Activated T-cell treated with anti-CD3 and anti-CD28 coated beads for 1 hour (primary cell): ENCODE measurements around the gene ZNF534.
"Not testable (repeated sequence)": the region's sequence is repeated elsewhere in the genome, so short reads cannot be mapped to it uniquely, and the experiment has no call there.

Experiments used
- DNase-seq: peaks from one replicate; pipeline ENCODE4 v3.0.0-alpha.2; 2020; ENCODE audit warnings: low read depth

Gene ZNF534

DNA sequence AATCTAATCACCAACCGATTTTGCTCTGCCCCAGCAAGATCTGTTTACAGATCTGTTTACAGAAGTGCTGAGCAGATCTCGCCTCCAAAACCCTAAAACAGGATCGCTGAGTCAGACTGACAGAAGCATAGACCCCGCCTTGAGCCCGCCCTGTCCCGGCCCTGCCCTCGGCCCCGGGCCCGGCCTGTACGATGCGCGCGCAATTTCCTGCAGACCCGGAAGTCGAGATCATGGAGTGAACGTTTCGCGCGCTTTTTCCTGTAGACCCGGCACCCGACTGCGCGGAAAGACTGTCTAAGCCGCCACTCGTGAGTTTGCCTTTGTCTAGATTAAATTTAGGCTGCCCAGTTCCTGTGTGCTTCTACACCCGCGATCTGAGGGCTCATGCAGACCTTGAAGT is at the start of gene ZNF534:
ZNF534 (plus strand) TSS at position 212 of the 400 bp plus-strand sequence. CDS start 2,327 bp downstream, outside the sequence.
- no peak for DNase-seq

DNA sequence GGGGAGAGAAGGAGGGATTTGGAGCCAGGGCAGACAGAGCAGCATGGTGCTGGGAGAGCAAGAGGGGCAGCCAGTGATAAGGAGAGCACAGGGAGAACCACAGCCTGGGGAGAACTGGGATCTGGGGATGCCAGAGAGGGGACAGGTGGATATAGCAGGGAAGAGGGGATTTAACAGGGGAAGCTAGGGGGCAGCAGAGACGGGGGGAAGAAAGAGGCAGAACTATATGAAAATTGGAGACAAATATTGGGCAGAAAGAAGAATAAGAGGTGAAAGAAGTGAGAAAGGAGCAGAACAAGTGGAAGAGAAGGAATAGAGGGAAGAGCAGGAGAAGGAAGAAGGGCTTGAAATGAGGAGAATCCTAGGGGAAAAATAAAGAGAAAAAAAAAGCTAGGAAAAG is 37.8 kb upstream of the ZNF534 start:
- DNase-seq = no peak

DNA sequence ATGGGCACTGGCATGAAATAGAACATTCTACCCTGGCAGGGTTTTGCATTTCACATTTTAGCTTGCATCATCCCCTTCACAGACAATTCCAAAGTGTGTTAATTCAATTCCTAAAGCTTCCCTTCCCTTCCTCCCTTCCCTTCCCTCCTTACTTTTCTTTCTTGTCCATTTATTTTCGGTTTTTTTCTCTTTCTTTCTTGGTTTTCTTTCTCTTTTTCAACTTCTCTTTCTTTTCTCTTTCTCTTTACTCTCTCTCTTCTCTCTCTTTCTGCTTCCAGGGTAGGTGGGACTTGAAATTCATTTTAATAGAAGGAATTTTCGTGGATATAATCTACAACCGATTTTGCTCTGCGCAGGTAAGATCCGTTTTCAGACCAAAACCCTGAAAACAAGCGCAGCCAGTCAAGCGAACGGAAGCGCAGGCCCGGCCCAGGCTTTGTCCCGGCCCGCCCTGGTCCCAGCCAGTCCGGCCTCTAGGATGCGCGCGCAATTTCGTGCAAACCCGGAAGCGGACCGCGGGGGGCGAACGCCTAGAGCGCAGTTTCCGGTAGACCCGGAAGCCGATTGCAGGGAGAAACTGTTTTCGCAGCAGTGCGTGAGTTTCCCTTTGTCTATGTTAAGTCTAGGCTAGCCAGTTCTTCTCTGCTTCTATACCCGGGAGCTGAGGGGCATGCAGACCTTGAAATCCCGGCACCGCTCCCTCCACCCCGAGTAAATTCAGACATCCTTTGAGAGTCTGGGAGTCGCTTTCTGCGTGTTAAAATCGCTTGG is 31.5 kb upstream of the ZNF534 start, which contains the start of gene ZNF528:
ZNF528 (plus strand) TSS at position 540 of the 771 bp plus-strand sequence. CDS start 4,165 bp downstream, outside the sequence.
- peak; percentile 96 for DNase-seq

DNA sequence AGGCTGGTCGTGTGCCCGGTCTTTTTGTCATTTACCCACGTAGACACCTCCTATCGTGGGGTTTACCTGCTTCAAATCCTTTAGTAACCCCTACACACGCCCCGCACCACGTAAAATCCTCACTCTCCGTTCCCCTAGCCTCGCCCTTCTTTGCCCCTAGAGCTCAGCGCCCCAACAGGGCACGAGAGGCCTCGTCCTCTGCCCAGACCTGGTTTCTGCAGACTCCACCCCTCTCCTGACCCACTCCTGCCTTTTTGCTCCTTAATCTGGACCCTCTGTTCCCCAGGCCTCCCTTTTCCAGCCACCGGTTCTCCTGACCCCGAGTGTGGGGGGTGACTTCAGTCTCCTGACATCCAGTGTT is 30.9 kb upstream of the ZNF534 start:
- DNase-seq = no peak

DNA sequence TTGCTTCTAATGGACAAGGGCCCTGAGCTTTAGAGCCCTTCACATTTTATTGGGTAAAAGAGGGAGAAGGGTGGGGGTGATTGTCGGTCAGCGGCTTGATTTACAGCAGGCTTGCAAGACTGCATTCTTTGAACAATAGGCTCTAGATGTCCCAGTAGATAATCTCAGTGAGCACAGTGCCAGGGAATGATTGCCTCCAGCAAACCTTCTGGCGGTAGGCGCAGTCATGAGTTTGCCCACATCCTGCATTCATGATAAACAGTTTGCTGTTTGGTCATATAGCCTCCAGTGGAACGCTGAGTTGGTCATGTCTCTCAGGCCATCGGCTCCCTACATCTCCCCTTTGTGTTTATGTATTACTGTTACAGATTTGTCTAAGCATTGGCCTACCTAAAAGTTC is 18.7 kb upstream of the ZNF534 start:
- no peak for DNase-seq

DNA sequence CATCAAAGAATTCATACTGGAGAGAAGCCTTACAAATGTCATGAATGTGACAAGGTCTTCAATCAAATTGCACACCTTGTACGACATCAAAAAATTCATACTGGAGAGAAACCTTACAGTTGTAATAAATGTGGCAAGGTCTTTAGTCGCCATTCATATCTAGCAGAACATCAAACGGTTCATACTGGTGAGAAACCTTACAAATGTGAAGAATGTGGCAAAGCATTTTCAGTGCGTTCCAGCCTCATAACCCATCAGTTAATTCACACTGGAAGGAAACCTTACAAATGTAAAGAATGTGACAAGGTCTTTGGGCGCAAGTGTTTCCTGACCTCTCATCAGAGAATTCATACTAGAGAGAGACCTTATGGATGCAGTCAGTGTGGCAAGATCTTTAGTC is 13.2 kb upstream of the ZNF534 start:
- DNase-seq = no peak

DNA sequence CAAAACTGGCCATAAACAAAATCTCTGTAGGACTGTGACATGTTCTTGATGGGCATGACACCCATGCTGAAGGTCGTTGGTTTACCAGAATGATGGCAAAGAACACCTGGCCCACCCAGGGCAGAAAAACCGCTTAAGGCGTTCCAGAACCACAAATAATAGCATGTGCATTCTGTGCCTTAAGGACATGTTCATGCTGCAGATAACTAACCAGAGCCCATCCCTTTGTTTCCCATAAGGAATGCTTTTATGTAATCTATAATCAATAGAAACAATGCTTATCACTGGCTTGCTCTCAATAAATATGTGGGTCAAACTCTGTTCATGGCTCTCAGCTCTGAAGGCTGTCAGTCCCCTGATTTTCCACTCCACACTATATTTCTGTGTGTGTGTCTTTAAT is 13.2 kb downstream of the ZNF534 start:
- DNase-seq = no peak

DNA sequence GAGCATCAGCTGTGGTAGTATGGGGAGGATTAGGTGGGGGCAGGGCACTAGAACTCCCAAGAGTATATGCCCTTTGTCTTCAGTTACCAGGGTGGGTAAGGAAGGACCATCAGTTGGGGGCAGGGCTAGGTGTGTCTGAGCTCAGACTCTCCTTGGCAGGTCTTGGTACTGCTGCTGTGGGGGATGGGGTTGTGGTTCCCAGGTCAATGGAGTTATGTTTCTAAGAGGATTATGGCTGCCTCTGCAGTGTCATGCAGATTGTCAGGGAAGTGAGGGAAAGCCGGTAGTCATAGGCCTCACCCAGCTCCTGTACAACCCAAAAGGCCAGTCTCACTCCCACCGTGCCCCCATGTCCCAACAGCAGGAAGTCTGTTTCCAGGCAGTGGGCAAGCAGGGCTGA is 15.6 kb downstream of the ZNF534 start:
- DNase-seq = no peak

DNA sequence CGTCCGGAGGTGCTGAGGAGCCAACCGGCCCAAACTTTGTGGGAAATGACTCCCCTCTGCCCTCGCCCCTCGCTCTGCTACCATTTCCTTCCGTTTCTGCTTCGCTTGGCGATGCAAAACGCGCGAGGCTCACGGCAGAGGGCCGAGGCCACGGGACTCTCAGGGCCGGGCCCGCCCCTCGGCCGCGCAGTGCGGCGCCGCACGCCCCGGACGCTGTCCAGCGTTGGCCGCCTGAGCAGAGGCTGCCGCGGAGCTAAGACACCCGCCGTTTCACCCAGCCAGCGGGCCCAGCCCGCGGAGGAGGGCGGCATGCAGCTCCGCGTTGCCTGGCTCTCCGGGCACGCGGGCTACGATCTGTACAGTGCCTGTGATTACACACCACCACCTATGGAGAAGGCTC is 22.3 kb downstream of the ZNF534 start:
- DNase-seq = no peak

DNA sequence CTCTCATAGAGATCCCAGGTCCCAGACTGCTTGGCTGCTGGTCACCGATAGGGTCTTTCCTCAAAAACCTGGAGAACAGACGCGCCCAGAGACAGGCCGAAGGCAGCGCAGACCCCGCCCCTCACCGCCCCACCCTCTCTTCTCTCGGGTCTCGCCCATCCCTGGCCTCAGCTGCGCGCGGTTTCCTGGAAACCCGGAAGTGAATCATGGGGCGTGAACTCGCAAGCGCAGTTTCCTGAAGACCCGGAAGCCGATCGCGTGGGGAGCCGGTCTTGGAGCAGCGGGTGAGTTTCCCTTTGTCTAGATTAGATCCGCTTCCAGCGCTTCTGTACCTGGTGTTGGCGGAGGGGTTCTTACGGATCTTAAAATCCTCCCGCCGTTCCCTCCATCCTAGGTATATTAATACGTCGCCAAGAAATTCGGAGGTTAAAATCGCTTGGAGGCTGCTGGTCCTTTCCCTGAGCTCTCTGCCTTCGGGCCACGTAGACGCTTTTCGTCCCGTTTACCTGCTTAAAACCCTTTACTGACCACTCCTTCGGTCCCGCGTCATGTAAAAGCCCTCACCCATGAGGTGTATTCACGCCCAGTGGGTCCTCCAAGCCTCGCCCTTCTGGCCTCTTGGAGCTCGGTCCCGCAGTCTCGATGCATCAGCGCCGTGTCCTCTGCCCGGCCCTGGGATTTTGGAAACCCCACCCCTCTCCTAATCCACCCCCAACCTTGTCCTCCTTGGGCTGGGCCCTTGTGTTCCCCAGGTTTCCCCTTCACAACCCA is 24.6 kb downstream of the ZNF534 start, which contains the start of gene ZNF578:
ZNF578 (plus strand) TSS at position 230 of the 771 bp plus-strand sequence. CDS start 48,293 bp downstream, outside the sequence.
- DNase-seq = peak; percentile 36

DNA sequence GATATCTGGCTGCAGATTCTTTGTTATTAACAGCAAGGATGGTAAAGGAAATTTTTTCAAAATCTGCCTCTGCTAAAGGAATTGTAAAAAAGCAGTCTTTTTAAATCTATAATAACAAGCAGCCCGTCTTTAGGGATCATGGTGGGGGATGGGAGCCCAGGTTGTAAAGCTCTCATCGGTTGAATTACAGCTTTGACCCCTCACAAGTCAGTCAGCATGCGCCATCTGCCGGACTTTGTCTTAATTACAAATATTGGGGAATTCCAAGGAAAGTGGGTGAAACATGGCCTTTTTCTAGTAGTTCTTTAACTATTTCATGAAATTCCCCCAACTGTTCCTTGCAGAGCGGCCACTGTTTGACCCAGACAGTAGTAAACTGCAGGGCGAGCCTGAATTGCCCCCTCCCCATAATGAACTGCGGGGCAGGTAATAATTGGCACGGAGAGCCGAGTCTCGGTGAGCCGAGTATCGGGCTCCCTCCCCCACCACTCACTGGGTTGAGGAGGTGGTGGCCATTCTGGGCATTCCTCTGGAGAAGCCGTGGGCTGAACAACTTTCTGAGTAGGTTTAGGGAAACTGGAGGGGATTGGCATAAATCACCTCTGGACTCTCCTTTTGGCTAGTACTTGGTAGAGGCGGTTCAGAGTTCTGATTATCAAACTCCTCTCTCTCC is 36.0 kb downstream of the ZNF534 start:
- DNase-seq = no peak

DNA sequence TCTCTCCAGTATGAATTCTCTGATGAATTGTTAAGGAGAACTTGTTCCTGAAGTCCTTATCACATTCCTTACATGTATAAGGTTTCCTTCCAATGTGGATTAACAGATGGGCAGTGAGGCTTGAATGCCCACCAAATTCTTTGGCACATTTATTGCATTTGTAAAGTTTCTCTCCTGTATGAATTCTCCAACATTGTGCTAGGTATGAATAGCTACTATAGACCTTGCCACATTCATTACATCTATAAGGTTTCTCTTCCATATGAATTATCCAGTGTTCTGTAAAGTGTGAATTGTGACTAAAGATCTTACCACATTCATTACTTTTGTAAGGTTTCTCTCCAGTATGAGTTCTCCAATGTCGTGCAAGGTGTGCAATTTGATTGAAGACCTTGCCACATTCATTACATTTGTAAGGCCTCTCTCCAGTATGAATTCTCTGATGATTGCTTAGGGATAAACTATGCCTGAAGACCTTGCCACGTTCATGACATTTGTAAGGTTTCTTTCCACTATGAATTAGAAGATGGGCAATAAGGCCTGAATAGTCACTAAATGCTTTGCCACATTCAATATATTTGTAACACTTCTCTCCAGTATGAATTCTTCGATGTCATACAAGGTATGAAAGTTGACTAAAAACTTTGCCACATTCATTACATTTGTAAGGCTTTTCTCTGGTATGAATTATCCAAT is 44.9 kb downstream of the ZNF534 start:
- no peak for DNase-seq

DNA sequence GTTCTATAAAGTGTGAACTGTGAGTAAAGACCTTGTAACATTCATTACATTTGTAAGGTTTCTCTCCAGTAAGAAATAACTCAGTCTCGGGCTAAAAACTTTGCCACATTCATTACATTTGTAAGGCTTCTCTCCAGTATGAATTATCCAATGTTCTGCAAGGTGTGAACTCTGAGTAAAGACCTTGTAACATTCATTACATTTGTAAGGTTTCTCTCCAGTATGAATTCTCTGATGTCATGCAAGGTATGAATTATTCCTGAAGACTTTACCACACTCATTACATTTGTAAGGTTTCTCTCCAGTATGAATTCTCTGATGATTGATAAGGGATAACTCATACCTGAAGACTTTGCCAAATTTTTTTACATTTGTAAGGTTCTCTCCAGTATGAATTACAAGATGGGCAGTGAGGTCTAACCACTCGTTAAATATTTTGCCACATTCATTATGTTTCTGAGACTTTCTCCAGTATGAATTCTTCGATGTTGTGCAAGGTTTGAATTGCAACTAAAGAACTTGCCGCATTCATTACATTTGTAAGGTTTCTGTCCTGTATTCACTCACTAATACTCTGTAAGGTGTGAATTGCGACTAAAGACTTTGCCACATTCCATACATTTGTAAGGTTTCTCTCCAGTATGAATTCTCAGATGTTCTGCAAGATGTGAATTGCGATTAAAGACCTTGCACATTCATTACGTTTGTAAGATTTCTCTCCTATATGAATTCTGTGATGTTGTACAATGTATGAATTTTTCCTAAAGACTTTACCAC is 45.6 kb downstream of the ZNF534 start:
- no peak for DNase-seq

DNA sequence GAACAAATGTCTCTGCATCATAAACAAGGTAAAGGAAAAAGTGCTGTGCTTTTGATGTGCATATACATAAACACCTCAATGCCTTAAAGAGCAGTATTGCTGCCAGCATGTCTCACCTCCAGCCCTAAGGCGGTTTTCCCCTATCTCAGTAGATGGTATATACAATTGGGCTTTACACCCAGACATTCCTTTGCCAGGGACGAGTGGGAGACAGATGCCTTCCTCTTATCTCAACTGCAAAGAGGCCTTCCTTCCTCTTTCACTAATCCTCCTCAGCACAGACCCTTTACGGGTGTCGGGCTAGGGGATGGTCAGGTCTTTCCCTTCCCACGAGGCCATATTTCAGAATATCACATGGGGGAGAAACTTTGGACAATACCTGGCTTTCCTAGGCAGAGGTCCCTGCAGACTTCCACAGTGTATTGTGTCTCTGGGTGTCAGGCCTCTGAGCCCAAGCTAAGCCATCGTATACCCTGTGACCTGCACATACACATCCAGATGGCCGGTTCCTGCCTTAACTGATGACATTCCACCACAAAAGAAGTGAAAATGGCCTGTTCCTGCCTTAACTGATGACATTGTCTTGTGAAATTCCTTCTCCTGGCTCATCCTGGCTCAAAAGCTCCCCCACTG is 55.3 kb downstream of the ZNF534 start:
- not testable (repeated sequence) for DNase-seq

DNA sequence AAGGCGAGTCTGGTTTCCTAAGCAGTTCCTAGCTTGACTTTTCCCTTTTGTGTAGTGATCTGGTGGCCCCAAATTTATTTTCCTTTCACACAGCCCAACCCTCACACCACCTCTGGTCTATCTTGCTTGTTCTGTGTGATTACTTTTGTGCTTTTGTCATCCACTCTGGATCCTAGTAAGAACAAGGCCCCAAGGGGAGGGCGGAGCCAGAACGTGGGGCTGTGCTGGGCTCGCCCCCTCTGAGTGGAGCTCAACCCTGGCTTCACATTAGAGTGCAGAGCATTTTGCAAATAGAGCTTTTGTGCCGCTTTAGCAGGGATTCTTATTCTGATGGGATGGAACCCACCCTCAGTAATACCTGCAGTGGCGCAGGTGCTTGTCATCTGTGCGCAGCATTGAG is 56.1 kb downstream of the ZNF534 start:
- DNase-seq = not testable (repeated sequence)

DNA sequence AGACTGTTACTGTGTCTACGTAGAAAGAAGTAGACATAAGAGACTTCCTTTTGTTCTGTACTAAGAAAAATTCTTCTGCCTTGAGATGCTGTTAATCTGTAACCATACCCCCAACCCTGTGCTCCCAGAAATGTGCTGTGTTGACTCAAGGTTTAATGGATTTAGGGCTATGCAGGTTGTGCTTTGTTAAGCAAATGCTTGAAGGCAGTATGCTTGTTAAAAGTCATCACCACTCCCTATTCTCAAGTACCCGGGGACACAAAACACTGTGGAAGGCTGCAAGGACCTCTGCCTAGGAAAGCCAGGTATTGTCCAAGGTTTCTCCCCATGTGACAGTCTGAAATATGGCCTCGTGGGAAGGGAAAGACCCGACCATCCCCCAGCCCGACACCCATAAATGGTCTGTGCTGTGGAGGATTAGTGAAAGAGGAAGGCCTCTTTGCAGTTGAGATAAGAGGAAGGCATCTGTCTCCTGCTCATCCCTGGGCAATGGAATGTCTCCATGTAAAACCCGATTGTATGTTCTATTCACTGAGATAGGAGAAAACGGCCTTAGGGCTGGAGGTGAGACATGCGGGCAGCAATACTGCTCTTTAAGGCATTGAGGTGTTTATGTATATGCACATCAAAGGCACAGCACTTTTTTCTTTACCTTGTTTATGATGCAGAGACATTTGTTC is 56.8 kb downstream of the ZNF534 start:
- not testable (repeated sequence) for DNase-seq

DNA sequence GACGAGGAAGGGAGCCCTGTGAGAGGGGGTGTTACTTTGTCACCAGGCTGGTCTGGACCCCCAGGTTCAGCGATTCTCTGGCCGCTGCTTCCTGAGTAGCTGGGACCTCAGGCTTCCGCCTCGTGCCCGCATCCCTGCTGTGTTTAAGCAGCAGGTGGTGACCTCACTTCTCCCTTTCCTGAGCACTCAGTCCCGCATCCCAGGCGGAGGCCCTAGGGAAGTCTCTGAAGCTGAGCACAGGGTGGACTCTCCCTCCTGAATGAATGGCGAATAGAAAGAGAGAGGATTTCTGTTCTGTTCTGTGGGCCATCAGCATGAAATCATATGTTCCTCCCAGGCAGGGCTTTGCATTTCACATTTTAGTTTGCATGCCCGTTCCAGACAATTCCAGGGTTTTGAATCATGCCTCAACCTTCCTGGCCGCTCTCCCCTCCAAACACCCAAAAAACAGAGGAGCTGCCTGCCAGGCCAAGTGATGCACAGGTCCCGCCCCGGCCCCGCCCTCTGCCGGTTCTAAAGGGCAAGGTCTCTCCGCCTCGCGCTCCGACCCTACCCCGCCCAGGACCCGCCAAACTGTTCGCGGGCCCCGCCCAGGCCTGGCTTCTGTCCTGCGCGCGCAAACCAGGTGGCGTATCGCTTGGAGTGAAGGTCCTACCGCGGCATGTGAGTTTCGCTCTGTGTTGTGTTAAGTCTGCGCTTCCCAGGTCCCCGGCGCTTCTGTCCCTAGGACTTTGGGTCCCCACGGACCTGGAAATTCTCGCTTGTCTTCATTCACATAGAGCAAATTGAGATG is 63.4 kb downstream of the ZNF534 start:
- DNase-seq = no peak

DNA sequence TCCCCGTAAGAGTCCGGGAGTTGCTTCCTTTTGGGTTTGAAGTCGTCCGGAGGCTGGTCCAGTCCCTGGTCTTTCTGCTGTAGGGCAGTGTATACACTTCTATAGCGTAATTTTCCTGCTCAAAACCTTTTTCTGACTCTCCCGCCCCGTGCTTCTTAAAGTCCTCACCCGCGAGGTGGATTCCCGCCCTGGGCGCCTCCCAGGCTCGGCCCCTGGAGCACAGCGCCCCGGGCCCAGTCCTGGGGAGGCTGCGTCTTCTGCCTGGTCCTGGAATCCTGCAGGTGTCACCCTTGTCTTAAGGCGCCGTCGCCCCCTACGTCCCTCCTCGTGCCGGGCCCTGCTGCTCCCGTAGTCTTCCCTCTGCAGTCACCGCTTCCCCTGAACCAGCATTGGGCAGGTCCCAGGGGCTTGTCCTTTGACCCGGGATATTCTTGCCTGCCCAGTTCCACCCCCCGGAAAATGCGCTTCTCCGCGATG is 64.1 kb downstream of the ZNF534 start:
- no peak for DNase-seq

DNA sequence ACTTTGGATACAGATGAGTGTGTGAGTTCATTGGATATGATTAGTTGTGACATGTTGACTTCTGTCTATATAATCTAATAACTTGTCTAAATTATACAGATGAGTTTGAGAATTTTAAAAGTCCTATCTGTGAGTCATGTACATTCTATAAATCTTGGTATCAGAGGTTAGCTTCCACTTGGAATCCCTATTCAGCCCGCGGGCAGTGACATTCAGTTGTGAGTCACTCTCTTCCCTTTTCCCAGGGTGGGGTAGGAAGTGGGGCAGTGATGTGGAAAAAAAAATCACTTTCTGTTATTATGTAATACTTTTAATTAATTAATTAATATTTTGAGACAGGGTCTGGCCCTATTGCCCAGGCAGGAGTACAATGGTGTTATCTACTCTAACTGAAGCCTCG is 65.6 kb downstream of the ZNF534 start:
- DNase-seq = no peak
